Stimulated activated CD8-positive, alpha-beta memory T cell treated with anti-CD3 and anti-CD28 coated beads, Interleukin-4, amount 100 ng/mL, for 48 hours (primary cell): ENCODE data around the gene PLCXD3.
"Not testable (repeated sequence)": the region's sequence is repeated elsewhere in the genome, so short reads cannot be mapped to it uniquely, and the experiment has no call there.

Experiments used
- DNase-seq: peaks from one replicate; pipeline ENCODE4 v3.0.0-alpha.2; 2020

Gene PLCXD3

GRCh38 chr5:41485533-41485932 is 24.9 kb downstream of the PLCXD3 start:
- DNase-seq = no peak

- DNase-seq = no peak
Measured at GRCh38 chr5:41482715-41483114, 27.7 kb downstream of the PLCXD3 start.

- no peak for DNase-seq
Measured at GRCh38 chr5:41482173-41482572, 28.2 kb downstream of the PLCXD3 start.

GRCh38 chr5:41471571-41472208 is 38.7 kb downstream of the PLCXD3 start:
- DNase-seq = not testable (repeated sequence)

GRCh38 chr5:41465493-41466171 is 44.8 kb downstream of the PLCXD3 start:
- no peak for DNase-seq

GRCh38 chr5:41459557-41459956 is 50.8 kb downstream of the PLCXD3 start:
- no peak for DNase-seq

GRCh38 chr5:41457094-41457493 is 53.3 kb downstream of the PLCXD3 start:
- DNase-seq = no peak

GRCh38 chr5:41452506-41452905 is 57.9 kb downstream of the PLCXD3 start:
- DNase-seq = no peak

GRCh38 chr5:41447650-41448510 is 62.5 kb downstream of the PLCXD3 start:
- DNase-seq = no peak

- no peak for DNase-seq
Measured at GRCh38 chr5:41445937-41446563, 64.4 kb downstream of the PLCXD3 start.

- no peak for DNase-seq
Measured at GRCh38 chr5:41435276-41435675, 75.1 kb downstream of the PLCXD3 start.

- no peak for DNase-seq
Measured at GRCh38 chr5:41433552-41434181, 76.7 kb downstream of the PLCXD3 start.

GRCh38 chr5:41432481-41433253 is 77.7 kb downstream of the PLCXD3 start:
- DNase-seq = no peak

- no peak for DNase-seq
Measured at GRCh38 chr5:41427505-41427904, 82.9 kb downstream of the PLCXD3 start.

GRCh38 chr5:41425736-41426135 is 84.7 kb downstream of the PLCXD3 start:
- DNase-seq = no peak

- no peak for DNase-seq
Measured at GRCh38 chr5:41420492-41421067, 89.8 kb downstream of the PLCXD3 start.

GRCh38 chr5:41418220-41419031 is 92.0 kb downstream of the PLCXD3 start:
- no peak for DNase-seq

GRCh38 chr5:41416336-41416735 is 94.1 kb downstream of the PLCXD3 start:
- no peak for DNase-seq

- DNase-seq = no peak
Measured at GRCh38 chr5:41415242-41415641, 95.2 kb downstream of the PLCXD3 start.

GRCh38 chr5:41414598-41414997 is 95.8 kb downstream of the PLCXD3 start:
- DNase-seq = no peak

GRCh38 chr5:41413074-41413473 is 97.3 kb downstream of the PLCXD3 start:
- no peak for DNase-seq
